Endothelial cell (in vitro differentiated cells): Measurements from ENCODE around the gene PIK3CD. TPM values are rescaled to one million over a fixed set of nuclear protein-coding genes. Genes with fewer than 3 reads are reported as not detected.
"Not testable (repeated sequence)": the region's sequence is repeated elsewhere in the genome, so short reads cannot be mapped to it uniquely, and the experiment has no call there.

Experiments used
- DNase-seq: peaks from one replicate; pipeline ENCODE4 v3.0.0; 2021; ENCODE audit warnings: low spot score
- H3K27ac Mint-ChIP-seq: one replicate; pipeline ENCODE4 v1.8.0; 2021; ENCODE audit warnings: mixed read lengths, inconsistent platforms; ENCODE audit not compliant: unreplicated experiment
- H3K27me3 Mint-ChIP-seq: one replicate; pipeline ENCODE4 v1.8.0; 2021; ENCODE audit warnings: mild to moderate bottlenecking, moderate library complexity, mixed read lengths, inconsistent platforms; ENCODE audit not compliant: unreplicated experiment
- H3K36me3 Mint-ChIP-seq: one replicate; pipeline ENCODE4 v1.8.0; 2021; ENCODE audit warnings: mild to moderate bottlenecking, low read depth, mixed read lengths, inconsistent platforms; ENCODE audit not compliant: unreplicated experiment
- H3K4me1 Mint-ChIP-seq: one replicate; pipeline ENCODE4 v1.8.0; 2021; ENCODE audit warnings: mild to moderate bottlenecking, mixed read lengths, inconsistent platforms; ENCODE audit not compliant: unreplicated experiment
- H3K4me3 Mint-ChIP-seq: one replicate; pipeline ENCODE4 v1.8.0; 2021; ENCODE audit warnings: mild to moderate bottlenecking, mixed read lengths, inconsistent platforms; ENCODE audit not compliant: unreplicated experiment
- H3K9me3 Mint-ChIP-seq: one replicate; pipeline ENCODE4 v1.8.0; 2021; ENCODE audit warnings: mixed read lengths, inconsistent platforms; ENCODE audit not compliant: unreplicated experiment
- CTCF ChIP-seq: fragments of 200-600 bp; sonication (generic); IDR thresholded peaks from one replicate; pipeline ENCODE4 v1.5.0; 2021; ENCODE audit warnings: antibody characterized with exemption; ENCODE audit not compliant: unreplicated experiment
- total RNA-seq: library from RNA; stranded (reverse); fragmentation: NEBNext Ultra II Directional; extraction: Animal tissue kit (Norgen Biotek cat#: 25700); gene quantifications from one replicate; pipeline ENCODE4 v1.2.1, GENCODE V29; 2021; ENCODE audit not compliant: unreplicated experiment

Gene PIK3CD
- total RNA-seq, 1 donor from 2014 or later: 30.3 TPM

- peaks cover 3% of the 10 kb centered on the region for H3K4me1 Mint-ChIP-seq
- peaks cover 1% of the 10 kb centered on the region for H3K27me3 Mint-ChIP-seq
- no peak overlapping the region for H3K27ac Mint-ChIP-seq
- peaks cover 4% of the 10 kb centered on the region for H3K9me3 Mint-ChIP-seq
- no peak overlapping the region for H3K4me3 Mint-ChIP-seq
- H3K36me3 Mint-ChIP-seq: peaks cover 13% of the 10 kb centered on the region
- TF ChIP-seq CTCF: no peak
- no peak for DNase-seq
These were observed 52.1 kb downstream of the PIK3CD start for GRCh38 chr1:9703681-9704080.

GRCh38 chr1:9705337-9706093, 54.0 kb downstream of the PIK3CD start:
- H3K36me3 Mint-ChIP-seq: peaks cover 15% of the 10 kb centered on the region

GRCh38 chr1:9706178-9706577, 54.6 kb downstream of the PIK3CD start:
- TF ChIP-seq CTCF: no peak
- Mint-ChIP-seq H3K4me1 (peaks cover 3% of the 10 kb centered on the region), H3K9me3 (peaks cover 4% of the 10 kb centered on the region), H3K36me3 (peaks cover 16% of the 10 kb centered on the region), H3K4me3 (no peak overlapping the region), H3K27ac (no peak overlapping the region), H3K27me3 (no peaks in the 10 kb centered on the region)
- DNase-seq: no peak

More at GRCh38 chr1:9705337-9706093, 54.0 kb downstream of the PIK3CD start:
- TF ChIP-seq CTCF: no peak
- Mint-ChIP-seq H3K27me3 (no peaks in the 10 kb centered on the region), H3K9me3 (peaks cover 4% of the 10 kb centered on the region), H3K4me1 (peaks cover 3% of the 10 kb centered on the region), H3K27ac (no peak overlapping the region), H3K4me3 (no peak overlapping the region)
- no peak for DNase-seq

GRCh38 chr1:9710037-9710436, 58.5 kb downstream of the PIK3CD start:
- no peak overlapping the region for H3K4me3 Mint-ChIP-seq
- no peak for TF ChIP-seq CTCF
- H3K9me3 Mint-ChIP-seq: no peaks in the 10 kb centered on the region
- H3K27me3 Mint-ChIP-seq: no peaks in the 10 kb centered on the region
- peaks cover 6% of the 10 kb centered on the region for H3K36me3 Mint-ChIP-seq
- no peaks in the 10 kb centered on the region for H3K4me1 Mint-ChIP-seq
- DNase-seq: no peak
- H3K27ac Mint-ChIP-seq: no peak overlapping the region

GRCh38 chr1:9711466-9712020, 60.0 kb downstream of the PIK3CD start:
- H3K36me3 Mint-ChIP-seq: peaks cover 6% of the 10 kb centered on the region
- H3K4me3 Mint-ChIP-seq: no peak overlapping the region
- no peak for TF ChIP-seq CTCF
- H3K27ac Mint-ChIP-seq: no peak overlapping the region
- no peaks in the 10 kb centered on the region for H3K9me3 Mint-ChIP-seq
- no peak for DNase-seq
- no peaks in the 10 kb centered on the region for H3K4me1 Mint-ChIP-seq
- H3K27me3 Mint-ChIP-seq: peaks cover 2% of the 10 kb centered on the region

- H3K27me3 Mint-ChIP-seq, DNase-seq, H3K36me3 Mint-ChIP-seq, H3K4me1 Mint-ChIP-seq, H3K4me3 Mint-ChIP-seq, H3K9me3 Mint-ChIP-seq, H3K27ac Mint-ChIP-seq: not testable (repeated sequence)
These were observed 61.2 kb downstream of the PIK3CD start for GRCh38 chr1:9712767-9713166.
